NCI-H526 (cell line): ENCODE data around the gene SCN4B.

ENCODE experiments used
- DNase-seq, 2 experiments: peaks; one replicate each; lab custom pipeline; 2025; lab: John Stamatoyannopoulos, UW

SCN4B gene

DNA sequence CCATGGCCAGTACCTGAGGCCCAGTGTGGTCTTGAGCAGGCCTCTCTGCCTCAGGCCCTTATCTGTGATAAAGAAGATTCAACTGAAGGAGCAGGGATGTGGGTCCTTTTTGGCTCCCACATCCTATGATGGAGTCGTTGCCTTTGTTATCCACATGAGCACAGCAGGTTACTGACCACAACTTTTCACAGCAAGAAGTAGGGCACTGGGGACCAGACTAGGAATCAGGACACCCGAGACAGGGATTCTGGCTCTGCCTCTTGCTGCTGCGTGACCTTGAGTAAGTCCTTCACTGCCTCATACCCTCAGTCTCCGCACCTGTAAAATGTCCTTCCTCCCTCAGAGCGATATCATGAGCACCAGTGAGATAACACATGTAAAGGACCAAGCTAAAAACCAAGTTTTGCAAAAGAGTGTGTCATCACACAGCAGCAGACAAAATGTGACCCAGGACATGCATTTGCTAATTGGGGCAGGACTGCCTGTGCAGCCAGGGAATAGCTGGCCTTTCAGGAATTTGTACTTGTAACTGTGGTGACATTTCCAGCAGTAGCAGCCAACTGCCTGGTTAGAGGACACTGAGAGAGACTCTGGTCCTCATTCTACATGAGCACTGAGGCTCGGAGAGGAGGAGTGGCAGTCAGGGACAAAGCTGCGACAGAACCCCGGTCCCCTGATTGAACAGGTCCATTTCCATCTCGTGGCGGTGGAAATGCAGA, 52.6 kb downstream of the SCN4B start:
- no peak for DNase-seq

DNA sequence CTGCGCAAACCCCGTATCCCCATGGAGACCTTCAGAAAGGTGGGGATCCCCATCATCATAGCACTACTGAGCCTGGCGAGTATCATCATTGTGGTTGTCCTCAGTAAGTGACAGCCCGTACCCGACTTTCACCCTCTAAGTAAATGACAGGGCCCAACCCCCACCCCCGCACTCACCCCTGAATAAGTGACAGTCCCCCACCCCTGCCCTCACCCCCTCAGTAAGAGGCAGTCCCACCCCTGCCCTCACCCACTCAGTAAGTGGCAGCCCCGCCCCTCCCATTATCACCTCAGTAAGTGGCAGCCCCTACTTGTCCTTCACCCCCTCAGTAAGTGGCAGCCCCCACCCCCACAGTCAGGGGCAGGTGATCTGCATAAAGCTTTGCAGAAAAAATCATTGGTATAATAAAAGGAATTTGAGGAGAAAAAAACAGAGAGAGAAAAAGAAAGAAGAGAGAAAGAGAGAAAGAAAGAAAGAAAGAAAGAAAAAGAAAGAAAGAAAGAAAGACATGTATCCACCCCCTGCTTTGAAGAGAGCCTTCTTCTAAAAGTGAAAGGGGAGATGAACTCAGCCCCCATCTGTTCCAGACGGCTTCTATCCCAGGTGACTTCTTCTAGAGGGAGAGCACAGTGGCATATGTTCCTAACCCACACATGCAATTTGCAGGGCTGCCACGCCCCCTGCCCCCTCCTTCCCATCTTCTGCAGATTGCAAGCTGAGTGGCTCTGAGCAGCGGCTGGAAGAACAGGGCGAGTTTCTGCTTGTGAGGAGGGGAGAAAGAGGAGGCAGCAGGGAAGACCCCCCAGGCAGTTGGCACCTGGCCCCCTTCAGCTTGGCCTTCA, 53.4 kb downstream of the SCN4B start:
- peak in 1 of 2 experiments; percentile 41 for DNase-seq

DNA sequence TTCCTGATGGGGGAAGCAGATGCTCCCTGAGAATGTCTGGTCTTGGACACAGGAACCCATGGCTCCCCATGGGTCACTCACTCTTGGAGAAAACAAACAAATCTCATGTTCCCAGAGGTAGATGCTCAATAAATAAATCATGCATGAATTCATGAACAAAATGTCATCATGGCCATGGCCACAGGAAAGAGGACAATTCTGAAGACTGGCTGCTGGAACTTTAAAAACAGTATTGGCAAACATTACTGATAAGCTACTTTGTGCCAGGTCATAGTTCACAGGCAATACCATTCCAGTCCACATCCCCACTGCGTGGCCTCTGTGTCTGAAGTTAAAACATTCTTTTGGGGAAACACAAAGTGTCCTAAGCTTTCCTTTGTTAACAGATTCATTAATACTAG, 56.7 kb downstream of the SCN4B start:
- DNase-seq = no peak

DNA sequence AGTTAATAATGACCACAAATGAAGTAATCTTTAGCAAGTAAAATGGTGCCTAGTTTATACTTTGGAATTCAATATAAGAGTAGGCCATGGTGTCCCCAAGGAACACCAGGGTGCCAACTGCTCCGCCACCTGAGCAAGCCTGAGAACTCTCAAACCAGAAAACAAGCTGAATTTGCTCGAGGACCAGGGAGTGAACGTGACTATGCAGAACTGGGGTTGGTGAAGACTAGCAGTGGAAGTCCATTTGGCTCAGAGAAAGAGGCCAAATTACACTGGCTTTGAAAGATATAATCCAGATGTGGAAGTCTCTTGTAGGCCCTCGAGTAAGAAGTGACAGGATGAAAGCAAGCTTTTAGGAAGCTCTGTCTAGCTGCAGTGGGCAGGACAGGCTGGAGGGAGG, 57.1 kb downstream of the SCN4B start:
- no peak for DNase-seq

DNA sequence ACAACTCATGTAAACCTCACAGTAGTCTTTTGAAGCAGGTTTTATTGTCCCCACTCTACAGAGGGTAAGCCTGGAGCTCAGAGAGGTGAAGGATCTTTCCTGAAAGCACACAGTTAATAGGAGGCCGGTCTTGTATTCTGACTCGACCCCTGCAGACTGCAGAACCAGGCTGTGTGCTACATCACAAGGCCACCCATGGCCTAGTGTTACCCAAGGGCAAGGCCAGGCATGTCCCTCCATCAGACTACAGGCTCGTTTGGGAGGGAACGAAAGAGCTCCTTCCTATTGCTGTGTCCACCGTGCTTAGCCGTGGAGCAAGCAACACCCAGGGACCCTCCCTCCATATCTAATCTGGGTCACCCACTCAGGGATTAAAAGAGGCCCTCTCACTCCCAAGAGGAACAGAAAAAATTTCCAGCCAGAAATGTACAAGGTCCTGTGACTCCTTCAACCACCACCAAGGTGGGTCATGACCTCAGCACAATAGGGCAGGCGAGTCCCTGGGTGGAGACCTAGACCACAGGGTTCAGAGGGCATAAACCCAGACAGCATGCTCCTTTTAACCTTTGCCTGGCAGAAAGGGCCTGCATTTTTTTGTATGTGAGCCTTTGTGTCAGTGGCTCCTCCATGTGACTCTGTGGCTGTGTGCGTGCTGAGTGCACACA, 59.6 kb downstream of the SCN4B start:
- DNase-seq = no peak

DNA sequence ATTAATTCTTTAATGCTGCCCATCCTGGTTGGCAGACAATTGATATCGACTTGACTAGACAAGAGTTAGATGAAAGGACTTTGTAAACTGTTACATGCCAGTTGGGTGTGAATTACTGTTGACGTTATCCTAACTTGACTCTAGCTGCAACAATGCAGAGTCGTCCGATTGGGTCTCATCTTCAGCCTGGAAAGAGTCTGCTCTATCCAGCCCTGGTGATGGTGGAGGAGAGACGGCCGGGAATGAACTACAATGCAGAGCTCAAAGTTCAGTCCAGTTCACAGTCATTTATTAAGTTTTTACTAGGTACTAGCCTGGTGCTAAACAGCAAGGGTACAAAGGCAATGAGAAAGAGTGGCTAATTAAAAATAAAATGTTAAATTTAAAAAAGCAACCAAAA, 60.9 kb downstream of the SCN4B start:
- DNase-seq = no peak

DNA sequence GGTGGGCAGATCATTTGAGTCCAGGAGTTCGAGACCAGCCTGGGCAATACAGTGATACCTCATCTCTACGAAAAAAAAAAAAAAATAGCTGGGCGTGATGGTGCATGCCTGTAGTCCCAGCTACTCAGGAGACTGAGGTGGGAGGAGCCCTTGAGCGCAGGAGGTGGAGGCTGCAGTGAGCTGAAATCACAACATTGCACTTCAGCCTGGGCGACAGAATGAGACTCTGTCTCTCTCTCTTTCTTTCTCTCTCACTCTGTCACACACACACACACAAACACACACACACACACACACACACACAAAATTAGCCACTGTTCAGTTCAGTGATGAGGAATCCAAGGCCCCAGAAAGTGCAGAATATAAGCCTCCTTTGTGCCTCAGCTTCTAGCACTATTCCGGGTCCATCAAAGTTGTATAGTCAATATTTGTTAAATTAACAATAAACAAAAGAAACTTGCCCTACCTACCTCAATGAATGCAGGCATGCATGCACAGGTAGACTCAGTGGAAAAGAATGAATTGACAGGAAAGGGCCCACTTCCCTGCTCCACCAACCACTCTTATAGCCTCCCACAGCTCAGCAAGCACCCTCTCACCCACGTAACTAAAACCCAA, 62.0 kb downstream of the SCN4B start:
- DNase-seq = no peak

DNA sequence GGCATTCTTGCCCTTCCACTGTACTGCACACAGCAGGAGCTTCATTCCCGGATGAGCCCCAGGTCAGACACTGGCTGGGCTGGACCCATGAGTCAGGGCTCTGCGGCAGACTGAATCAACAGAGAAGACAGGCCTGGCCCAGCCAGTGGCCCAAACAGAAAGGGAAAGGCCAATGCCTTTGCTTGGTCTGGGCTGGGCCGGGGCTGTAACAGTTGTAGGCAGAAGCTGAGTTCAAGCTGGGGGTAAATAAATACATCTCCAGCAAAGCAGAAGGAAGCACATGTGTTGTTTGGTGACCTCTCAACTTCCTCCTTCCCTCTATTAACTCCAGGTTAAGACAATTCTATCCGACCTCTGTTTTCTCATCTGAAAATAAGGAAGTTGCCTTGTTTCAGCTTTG, 64.1 kb downstream of the SCN4B start:
- DNase-seq = no peak

DNA sequence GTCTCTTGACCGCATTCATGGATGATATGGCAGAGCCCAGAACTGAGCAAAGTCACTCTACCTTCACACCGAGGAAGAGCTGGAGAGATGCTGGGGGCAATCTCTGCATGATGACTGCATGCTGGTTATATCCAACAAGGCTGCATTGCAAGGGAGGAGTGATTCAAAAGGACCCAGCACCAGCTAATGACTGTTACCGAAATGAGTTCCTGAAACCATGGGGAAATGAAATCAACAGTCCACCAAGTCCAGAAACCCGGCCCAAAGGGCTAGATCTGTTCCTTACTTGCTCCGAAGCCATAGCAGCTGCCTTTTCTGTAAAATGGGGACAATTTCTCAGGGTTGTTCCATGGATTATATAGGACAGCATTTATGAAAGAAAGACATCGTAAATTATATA, 64.7 kb downstream of the SCN4B start:
- DNase-seq = no peak

DNA sequence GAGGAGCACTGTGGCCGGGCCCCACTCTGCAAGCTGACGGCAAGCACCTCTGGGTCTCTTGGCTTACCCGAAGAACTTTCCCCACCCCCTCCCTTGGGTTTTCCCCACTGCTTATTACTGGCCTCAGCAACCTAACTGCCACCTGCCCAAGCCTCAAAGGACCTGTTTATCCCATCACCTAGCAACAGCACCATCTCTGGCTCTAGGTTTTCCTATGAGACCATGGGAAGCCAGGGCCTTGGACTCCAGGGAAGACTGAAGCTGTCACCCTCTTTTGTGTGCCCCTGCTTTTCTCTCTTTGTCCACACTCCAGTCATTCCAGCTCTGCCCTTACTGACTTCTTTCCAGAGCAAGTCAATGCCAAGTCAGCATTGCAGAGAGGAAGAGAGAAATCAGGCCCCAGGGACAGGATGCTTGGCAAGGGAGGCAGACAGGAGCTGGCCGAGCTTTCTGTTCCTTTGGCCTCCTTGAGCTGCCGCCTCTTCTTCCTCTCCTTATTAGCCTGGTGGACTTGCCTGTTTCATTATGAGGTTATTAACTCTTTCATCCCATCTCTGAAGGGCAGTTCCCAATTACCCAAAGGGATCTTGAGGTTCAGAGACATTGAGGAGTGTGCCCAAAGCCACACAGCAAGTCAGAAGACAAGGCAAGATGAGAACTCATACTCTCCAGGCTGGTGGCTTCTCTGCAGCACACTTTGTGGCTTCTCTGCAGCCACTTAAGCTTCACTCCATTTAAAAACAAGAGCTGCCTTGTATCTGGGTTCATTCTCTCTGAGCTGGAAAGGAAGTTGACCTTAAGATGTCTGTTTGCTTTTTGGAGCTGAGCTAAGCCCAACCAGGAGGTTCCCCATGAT, 65.5 kb downstream of the SCN4B start, which contains the start of gene SMIM35:
Gene SMIM35, minus strand, starts transcription at position 51 of the 856 bp plus-strand sequence. CDS start 206 bp downstream, outside the sequence.
- peak; percentile 73 to 78 for DNase-seq

DNA sequence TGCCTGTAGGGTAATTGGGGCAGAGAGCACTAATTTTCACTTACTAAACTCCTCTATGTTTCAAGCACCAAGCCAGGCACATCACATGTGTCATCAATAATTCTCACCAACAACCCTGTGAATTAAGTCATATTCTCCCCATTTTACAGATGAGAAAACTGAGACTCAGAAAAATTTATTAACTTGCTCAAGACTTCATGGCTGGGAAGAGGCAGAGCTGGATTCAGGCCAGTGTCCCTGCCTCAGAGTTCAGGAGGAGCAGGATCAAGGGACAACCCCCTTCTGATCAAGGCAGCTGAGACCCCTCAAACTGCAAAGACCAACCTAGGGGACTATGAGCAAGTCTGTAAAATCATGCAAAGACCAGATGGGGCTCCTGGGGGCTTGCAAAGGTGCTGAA, 68.0 kb downstream of the SCN4B start:
- no peak for DNase-seq

DNA sequence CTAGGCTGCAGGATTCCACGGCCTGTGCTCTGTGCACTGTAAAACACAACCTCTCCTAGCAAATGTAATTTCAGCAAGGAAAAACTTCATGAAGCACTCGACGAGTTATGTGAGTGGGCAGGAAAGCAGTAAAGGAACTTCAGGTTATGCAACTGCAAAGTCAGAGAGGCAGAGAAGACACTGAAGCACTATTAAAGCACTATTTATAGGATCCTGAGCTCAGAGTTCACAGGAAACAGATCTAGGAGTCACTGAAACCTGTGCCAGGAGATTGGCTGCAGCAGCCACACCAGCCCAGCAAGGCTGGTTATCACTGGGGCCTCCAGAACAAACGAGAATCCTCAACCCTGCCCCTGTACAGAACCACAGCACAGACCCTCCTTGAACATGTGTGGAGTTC, 68.4 kb downstream of the SCN4B start:
- no peak for DNase-seq
